Panc1 (cell line): Measurements from ENCODE around the gene PCDH20.

ENCODE experiments used
- TCF7L2 ChIP-seq: IDR thresholded peaks from 2 replicates; pipeline ENCODE4 v1.6.1; 2011; ENCODE audit warnings: mild to moderate bottlenecking, low read depth, low read length, inconsistent platforms
- TF ChIP-seq, protein P1 (sequence below): fragments of 450-650 bp; IDR thresholded peaks from 2 replicates; pipeline ENCODE4 v1.5.1; 2017; ENCODE audit warnings: mild to moderate bottlenecking

DNA sequence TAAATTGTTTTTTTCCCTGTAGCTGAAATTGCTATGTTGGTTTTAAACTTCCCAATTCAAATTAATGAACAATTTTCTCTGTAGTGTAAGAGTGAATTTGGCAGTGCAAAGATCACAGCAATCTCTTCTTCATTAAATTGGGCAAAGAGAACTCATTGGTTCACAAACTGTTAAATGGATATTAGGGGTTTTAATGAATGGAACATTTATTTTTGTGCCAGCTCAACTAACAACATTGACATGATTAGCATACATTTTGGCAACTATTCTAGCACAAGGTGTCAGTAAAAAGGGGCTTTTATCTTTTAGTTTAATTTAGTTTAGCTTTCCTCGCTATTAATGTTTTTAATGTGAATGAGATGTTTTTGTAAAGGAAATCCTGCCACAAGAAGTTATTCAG lies 7.1 kb downstream of the PCDH20 start:
- TF ChIP-seq TCF7L2 = no peak
- TF ChIP-seq, protein P1, sequence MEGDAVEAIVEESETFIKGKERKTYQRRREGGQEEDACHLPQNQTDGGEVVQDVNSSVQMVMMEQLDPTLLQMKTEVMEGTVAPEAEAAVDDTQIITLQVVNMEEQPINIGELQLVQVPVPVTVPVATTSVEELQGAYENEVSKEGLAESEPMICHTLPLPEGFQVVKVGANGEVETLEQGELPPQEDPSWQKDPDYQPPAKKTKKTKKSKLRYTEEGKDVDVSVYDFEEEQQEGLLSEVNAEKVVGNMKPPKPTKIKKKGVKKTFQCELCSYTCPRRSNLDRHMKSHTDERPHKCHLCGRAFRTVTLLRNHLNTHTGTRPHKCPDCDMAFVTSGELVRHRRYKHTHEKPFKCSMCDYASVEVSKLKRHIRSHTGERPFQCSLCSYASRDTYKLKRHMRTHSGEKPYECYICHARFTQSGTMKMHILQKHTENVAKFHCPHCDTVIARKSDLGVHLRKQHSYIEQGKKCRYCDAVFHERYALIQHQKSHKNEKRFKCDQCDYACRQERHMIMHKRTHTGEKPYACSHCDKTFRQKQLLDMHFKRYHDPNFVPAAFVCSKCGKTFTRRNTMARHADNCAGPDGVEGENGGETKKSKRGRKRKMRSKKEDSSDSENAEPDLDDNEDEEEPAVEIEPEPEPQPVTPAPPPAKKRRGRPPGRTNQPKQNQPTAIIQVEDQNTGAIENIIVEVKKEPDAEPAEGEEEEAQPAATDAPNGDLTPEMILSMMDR = no peak
